Stimulated activated CD8-positive, alpha-beta memory T cell treated with anti-CD3 and anti-CD28 coated beads, Interleukin-4, amount 100 ng/mL, for 24 hours (primary cell): Measurements from ENCODE around the gene VAV2.
"Not testable (repeated sequence)": the region's sequence is repeated elsewhere in the genome, so short reads cannot be mapped to it uniquely, and the experiment has no call there.

Experiments used
- DNase-seq: peaks from one replicate; pipeline ENCODE4 v3.0.0-alpha.2; 2020; ENCODE audit warnings: low read depth

The VAV2 gene

GRCh38 chr9:133938086-133938485, 54.0 kb downstream of the VAV2 start:
- no peak for DNase-seq

- DNase-seq = no peak
Measured at GRCh38 chr9:133937120-133937519, 55.0 kb downstream of the VAV2 start.

- no peak for DNase-seq
Measured at GRCh38 chr9:133935328-133936005, 56.7 kb downstream of the VAV2 start.

- DNase-seq = no peak
Measured at GRCh38 chr9:133934482-133935232, 57.5 kb downstream of the VAV2 start.

- DNase-seq = no peak
Measured at GRCh38 chr9:133933426-133934026, 58.6 kb downstream of the VAV2 start.

GRCh38 chr9:133932633-133933032, 59.5 kb downstream of the VAV2 start:
- no peak for DNase-seq

- DNase-seq = no peak
Measured at GRCh38 chr9:133932181-133932580, 59.9 kb downstream of the VAV2 start.

- DNase-seq = no peak
Measured at GRCh38 chr9:133930682-133931485, 61.2 kb downstream of the VAV2 start.

- no peak for DNase-seq
Measured at GRCh38 chr9:133930046-133930681, 62.0 kb downstream of the VAV2 start.

- no peak for DNase-seq
Measured at GRCh38 chr9:133929599-133929998, 62.5 kb downstream of the VAV2 start.

GRCh38 chr9:133928248-133928764, 63.8 kb downstream of the VAV2 start:
- DNase-seq = no peak

GRCh38 chr9:133927041-133927440, 65.1 kb downstream of the VAV2 start:
- DNase-seq = no peak

GRCh38 chr9:133926165-133926856, 65.8 kb downstream of the VAV2 start:
- no peak for DNase-seq

- DNase-seq = no peak
Measured at GRCh38 chr9:133924453-133924852, 67.7 kb downstream of the VAV2 start.

- DNase-seq = not testable (repeated sequence)
Measured at GRCh38 chr9:133923608-133924007, 68.5 kb downstream of the VAV2 start.

- no peak for DNase-seq
Measured at GRCh38 chr9:133921866-133922265, 70.3 kb downstream of the VAV2 start.

GRCh38 chr9:133920471-133920870, 71.7 kb downstream of the VAV2 start:
- DNase-seq = no peak

- no peak for DNase-seq
Measured at GRCh38 chr9:133919253-133920115, 72.6 kb downstream of the VAV2 start.

- DNase-seq = no peak
Measured at GRCh38 chr9:133918111-133918813, 73.9 kb downstream of the VAV2 start.
